ENCODE data around the gene CSF2RB.

The CSF2RB gene

DNA sequence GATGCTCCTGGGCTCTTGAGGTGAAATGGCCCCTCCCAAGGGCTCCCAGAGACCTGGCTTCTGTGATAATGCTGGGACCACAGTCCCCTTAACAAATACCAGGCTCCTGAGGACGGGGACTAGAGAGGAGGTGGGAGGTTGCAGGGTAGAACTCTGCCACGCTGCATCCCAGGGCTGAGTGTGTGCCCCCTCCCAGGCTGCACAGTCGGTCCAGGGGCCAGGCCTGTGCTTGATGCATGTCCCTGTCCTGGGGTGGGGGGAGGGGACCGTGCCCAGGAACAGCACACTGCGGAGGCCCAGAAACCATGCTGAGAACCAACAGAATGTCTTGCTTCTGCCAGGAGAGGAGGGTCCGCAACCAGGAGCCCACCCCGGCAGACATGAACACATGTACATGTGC, 9.3 kb downstream of the CSF2RB start:
- DNase-seq, result no peak

- no peak for DNase-seq
Observed at GRCh38 chr22:36923131-36923788, 9.8 kb downstream of the CSF2RB start.

- no peak for DNase-seq
Observed at GRCh38 chr22:36924151-36924698, 10.8 kb downstream of the CSF2RB start.

DNA sequence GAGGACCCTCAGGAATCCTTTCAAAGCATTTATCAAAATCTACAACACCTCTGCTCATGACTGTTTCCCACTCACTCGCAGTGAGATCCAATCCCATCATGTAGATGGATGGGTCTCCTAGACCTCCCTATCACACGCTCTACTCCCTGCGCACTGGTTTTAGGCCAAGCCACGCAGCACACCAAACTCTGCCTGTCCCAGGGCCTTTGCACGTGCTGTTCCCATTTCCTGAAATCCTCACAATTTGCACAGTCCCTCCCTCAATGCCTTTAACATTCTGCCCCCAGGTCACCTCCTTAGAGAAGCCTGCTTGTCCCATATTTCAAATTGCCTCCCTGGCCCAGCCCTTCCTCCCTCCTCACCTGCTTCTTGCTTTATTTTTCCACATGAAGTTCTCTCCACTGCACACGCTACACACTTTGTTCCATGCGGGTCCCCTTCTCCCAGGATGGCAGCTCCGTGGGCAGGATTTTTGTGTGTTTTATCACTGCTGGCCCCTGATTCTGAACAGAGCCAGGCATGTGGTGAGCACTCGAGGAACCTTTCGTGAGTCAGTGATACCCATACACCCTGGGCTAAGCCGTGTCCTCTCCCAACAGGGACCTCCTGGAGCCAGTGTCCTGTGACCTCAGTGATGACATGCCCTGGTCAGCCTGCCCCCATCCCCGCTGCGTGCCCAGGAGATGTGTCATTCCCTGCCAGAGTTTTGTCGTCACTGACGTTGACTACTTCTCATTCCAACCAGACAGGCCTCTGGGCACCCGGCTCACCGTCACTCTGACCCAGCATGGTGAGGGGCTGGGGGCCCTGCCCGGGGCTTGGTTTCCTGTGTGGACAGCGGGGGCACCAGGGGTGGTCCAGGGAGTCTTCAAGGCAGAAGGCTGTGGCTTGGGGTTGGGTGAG, 12.2 kb downstream of the CSF2RB start:
- no peak for DNase-seq

GRCh38 chr22:36926309-36926708, 12.9 kb downstream of the CSF2RB start:
- no peak for DNase-seq

- DNase-seq, result no peak
Observed at GRCh38 chr22:36926721-36927435, 13.4 kb downstream of the CSF2RB start.

DNA sequence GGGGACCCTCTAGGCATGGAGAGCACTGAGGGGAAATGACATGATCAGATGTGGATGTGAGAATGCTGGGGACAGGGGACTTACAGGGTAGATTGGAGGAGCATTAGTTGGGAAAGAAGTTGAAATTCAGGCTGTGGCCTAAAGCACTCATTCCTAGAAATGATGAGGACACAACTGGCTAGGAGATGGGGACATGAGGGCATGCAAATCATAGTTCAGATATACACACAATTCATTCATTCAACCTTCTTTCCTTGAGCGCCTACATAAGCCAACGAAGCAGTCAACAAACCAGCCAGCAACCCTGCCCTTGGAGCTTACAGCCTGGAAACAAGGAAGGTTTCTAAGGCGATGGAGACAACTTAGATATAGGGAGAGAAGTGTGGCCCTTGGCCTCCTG, 14.2 kb downstream of the CSF2RB start:
- DNase-seq, result no peak

DNA sequence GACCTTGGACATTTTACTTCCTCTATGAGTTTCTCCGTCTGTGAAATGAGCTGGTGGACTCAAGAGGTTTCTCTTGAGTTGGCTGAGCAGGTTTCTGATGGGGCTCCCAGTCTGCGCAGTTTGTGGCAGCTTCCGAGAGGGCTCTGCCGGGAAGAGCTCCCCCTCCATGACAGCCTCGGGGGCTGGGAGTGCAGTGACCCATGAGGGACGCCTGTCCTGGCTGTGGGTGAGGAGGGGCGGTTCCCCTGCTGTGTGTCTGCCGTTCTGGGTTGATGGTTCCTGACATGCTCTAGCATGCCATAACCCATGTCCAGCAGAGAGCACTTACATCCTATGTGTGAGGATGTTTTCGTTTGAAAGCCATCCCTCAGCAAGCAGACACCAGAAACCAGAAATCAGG, 14.8 kb downstream of the CSF2RB start:
- no peak for DNase-seq

- DNase-seq, result no peak
Observed at GRCh38 chr22:36928786-36929535, 15.5 kb downstream of the CSF2RB start.

GRCh38 chr22:36929621-36930020, 16.2 kb downstream of the CSF2RB start:
- no peak for DNase-seq

DNA sequence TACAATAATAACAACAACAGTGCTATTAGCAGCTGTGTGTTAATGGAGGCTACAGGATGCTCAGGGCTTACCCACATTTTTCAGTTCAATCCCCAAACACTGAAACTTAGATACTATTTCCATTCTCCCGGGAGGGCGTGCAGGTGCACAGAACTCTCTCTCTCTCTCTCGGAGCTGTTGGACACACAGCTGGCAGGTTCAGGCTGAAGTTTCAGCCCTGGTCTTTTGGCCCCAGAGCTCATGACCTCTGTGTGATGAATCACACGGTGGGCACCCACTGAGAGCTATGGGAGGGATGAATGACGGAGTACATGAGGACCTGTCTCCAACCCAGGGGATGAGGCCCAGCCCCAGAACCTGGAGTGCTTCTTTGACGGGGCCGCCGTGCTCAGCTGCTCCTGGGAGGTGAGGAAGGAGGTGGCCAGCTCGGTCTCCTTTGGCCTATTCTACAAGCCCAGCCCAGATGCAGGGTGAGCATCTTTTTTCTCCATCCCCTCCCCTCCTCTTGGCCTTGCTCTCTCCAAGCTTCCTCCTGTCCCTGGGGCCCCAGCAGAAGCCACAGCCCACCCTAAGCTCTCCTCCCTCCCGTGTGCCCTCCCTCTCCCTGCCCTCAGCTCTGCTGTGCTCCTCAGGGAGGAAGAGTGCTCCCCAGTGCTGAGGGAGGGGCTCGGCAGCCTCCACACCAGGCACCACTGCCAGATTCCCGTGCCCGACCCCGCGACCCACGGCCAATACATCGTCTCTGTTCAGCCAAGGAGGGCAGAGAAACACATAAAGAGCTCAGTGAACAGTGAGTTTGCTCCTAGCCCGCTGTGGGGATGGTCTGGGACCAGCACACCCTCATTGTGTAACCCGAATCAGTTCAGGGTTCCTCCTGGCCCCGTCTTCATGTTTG, 16.9 kb downstream of the CSF2RB start:
- no peak for DNase-seq

- DNase-seq, result no peak
Observed at GRCh38 chr22:36931446-36931845, 18.0 kb downstream of the CSF2RB start.

DNA sequence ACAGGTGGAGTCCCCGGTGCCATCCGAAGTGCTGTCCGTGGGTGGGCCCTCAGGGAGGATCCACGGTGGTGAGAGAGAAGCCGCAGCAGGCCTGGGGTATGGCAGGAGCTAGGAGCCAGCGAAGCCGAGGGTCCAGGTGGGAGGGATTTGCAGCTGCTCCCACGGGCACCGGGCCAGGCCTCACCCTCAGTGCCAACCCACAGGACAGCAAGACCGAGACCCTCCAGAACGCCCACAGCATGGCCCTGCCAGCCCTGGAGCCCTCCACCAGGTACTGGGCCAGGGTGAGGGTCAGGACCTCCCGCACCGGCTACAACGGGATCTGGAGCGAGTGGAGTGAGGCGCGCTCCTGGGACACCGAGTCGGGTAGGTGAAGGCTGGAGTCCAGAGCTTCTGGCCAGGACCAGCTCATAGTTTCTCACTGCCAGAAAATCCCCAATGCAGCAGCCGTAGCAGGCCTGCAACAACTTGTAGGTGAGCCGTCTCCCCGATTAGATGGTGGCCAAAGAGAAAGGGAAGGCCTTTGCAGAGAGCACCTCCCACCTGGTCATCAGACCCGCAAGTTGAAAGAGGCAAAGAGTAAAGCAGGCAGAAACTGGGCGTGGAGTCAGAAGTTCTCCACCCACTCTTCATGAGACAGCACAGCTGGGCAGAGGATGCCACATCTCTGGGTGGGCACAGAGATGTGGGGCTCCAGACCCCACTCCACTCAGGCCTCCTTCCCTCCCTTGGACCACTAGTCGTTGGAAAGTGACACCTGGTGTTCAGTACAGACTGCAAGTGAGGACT, 20.4 kb downstream of the CSF2RB start:
- DNase-seq, result no peak

DNA sequence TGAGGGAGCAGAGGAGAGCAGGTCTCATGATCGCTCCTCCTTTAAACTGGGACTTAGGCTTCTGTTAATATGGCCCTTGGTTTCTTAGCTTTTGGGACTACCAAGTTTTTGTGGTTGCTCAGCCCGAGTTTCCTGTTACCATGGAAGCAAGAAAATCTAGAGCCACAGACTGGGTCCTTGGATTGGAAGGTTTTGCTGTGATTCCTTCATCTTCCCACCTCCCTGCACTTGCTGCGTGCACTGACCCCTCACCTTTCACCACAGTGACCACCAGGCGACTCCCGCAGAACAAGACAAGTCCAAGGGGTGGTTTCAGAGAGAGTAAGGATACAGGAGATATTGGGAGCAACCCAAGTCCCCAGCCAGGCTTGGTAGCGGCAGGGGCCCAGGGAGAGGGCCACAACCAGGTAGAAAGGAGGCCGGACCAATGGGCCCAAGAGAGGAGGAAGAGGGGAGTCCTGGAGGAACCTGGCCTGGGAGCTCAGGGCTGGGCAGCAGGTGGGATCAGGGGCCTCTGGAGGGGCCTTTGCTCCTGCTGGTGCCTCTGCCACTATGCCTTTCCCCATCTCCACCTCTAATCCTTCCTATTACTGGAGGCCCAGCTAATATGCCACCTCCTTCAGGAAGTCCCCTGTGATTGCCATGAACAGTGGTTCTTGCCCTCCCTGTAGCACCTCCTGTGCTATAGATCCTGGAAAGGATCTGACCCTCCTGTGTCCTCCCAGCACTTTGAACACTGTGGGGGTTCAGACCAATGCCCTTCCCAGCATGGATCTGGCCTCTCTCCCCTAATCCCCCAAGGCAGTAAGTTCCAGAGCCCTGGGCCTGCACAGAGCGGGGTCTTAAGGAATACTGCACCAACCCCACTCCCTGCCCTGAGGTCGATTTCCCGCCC, 21.2 kb downstream of the CSF2RB start:
- DNase-seq, result no peak

DNA sequence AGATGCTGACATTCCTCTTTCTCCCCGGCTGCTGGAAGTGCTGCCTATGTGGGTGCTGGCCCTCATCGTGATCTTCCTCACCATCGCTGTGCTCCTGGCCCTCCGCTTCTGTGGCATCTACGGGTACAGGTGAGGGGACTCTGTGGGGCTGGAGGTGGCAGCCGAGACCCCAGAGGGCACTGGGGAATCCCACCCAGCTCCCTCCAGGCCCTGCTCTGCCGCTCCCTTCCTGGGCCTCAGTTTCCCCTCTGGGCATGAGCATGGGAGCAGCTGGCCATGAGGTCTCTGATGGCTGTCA, 21.8 kb downstream of the CSF2RB start:
- no peak for DNase-seq

GRCh38 chr22:36935694-36936093, 22.3 kb downstream of the CSF2RB start:
- DNase-seq, result no peak

- DNase-seq, result no peak
Observed at GRCh38 chr22:36936362-36937116, 23.1 kb downstream of the CSF2RB start.

GRCh38 chr22:36937319-36938027, 24.0 kb downstream of the CSF2RB start:
- no peak for DNase-seq
